Osteocyte (in vitro differentiated cells): ENCODE results near the gene PMEPA1. TPM values are rescaled to one million over a fixed set of nuclear protein-coding genes. Genes with fewer than 3 reads are reported as not detected.

Experiments used
- DNase-seq: peaks from one replicate; pipeline ENCODE4 v3.0.0; 2021; ENCODE audit warnings: mixed read lengths; ENCODE audit not compliant: unreplicated experiment; ENCODE audit errors: extremely low spot score
- H3K27ac Mint-ChIP-seq: one replicate; pipeline ENCODE4 v1.8.0; 2021; ENCODE audit warnings: mild to moderate bottlenecking, mixed read lengths; ENCODE audit not compliant: unreplicated experiment
- H3K27me3 Mint-ChIP-seq: one replicate; pipeline ENCODE4 v1.8.0; 2021; ENCODE audit warnings: mixed read lengths; ENCODE audit not compliant: unreplicated experiment
- H3K36me3 Mint-ChIP-seq: one replicate; pipeline ENCODE4 v1.8.0; 2021; ENCODE audit warnings: mixed read lengths; ENCODE audit not compliant: unreplicated experiment
- H3K4me1 Mint-ChIP-seq: one replicate; pipeline ENCODE4 v1.8.0; 2021; ENCODE audit warnings: mixed read lengths; ENCODE audit not compliant: unreplicated experiment
- H3K4me3 Mint-ChIP-seq: one replicate; pipeline ENCODE4 v1.8.0; 2021; ENCODE audit warnings: mild to moderate bottlenecking, moderate library complexity, mixed read lengths; ENCODE audit not compliant: unreplicated experiment
- H3K9me3 Mint-ChIP-seq: one replicate; pipeline ENCODE4 v1.8.0; 2021; ENCODE audit warnings: mixed read lengths; ENCODE audit not compliant: unreplicated experiment
- CTCF ChIP-seq: fragments of 200-600 bp; sonication (generic); IDR thresholded peaks from 2 replicates; pipeline ENCODE4 v1.5.0; 2021; ENCODE audit warnings: antibody characterized with exemption, mild to moderate bottlenecking, moderate library complexity
- total RNA-seq: library from RNA; stranded (reverse); gene quantifications from 2 replicates; pipeline ENCODE4 v1.2.1, GENCODE V29; 2021

PMEPA1 gene
- total RNA-seq, 1 donor from 2014 or later, result 24.1 TPM

DNA sequence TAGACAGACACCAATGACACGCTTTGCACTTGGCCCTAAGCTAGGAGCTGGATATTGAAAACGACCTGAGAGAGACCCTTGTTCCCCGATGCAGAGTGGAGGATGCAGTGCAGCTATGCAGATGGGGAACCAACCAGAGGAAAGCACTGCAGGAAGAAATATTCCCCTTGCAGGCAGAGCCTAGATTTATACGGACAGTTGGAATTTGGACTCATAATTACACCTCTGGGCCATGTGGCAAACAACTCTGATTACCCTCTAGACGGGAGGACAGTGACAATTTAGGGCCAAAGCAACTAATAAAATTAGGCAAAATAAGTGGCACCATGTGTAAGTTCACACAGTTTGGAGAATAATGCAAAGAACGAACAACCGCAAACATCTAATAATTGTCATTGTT is 12.3 kb downstream of the PMEPA1 start:
- H3K4me1 Mint-ChIP-seq, result peaks cover 23% of the 10 kb centered on the region

DNA sequence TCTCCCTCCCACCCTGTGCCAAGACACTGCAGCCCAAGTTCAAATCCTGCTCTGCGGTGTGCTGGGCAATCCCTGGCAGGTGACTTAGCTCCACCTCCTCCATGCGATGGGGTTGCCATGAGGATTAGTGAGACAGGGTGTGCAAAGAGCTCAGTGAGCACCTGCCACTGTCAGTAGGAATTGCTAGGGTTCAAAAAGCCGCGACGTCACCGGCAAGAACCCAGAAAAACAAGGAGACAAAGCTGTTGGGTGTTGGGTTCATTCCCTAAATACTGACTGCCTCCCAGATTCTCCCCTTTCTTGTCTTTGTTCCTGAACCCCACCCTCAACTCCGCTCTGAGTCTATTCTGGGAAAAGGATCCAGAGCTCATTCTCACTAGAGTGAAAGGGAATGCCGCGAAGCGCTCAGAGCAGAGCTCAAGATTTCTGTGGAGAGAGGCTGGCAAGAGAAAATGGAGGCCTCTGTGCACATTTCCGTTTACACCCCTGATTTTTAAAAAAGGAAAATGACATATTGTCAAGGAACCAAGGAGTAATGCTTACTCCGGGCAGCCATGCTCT is 13.3 kb downstream of the PMEPA1 start:
- no peaks in the 10 kb centered on the region for H3K9me3 Mint-ChIP-seq
- no peaks in the 10 kb centered on the region for H3K27me3 Mint-ChIP-seq
- DNase-seq, result no peak
- no peak overlapping the region for H3K27ac Mint-ChIP-seq
- no peak overlapping the region for H3K4me3 Mint-ChIP-seq
- H3K4me1 Mint-ChIP-seq, result peaks cover 23% of the 10 kb centered on the region
- H3K36me3 Mint-ChIP-seq, result peaks cover 2% of the 10 kb centered on the region
- no peak for TF ChIP-seq CTCF

More for the DNA sequence above, 12.3 kb downstream of the PMEPA1 start:
- Mint-ChIP-seq H3K36me3 (peaks cover 2% of the 10 kb centered on the region), H3K27ac (peak overlapping the region; percentile 0), H3K9me3 (no peaks in the 10 kb centered on the region), H3K4me3 (no peak overlapping the region), H3K27me3 (no peaks in the 10 kb centered on the region)
- TF ChIP-seq CTCF, result no peak
- DNase-seq, result no peak

DNA sequence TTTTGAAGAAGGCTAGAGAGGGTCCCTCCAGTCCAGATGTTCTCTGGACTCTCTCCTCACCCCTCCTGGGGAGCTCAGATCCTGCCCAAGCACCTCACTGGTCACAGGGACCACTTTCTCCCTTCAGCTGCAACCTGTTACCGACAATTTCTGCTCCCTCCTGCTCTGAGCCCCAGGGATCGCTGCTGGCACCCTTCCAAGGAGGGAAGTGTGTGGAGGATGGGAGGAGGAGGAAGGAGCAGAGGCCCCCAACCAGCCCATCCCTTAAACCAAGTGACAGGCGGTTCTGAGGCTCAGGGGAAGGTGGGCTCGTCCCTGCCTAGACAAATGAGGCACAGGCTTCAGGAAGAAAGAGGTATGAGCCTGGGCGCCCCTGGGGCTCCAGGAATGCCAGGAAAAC is 13.9 kb downstream of the PMEPA1 start:
- TF ChIP-seq CTCF, result no peak
- no peaks in the 10 kb centered on the region for H3K27me3 Mint-ChIP-seq
- peaks cover 23% of the 10 kb centered on the region for H3K4me1 Mint-ChIP-seq
- DNase-seq, result no peak
- H3K36me3 Mint-ChIP-seq, result no peaks in the 10 kb centered on the region
- no peak overlapping the region for H3K27ac Mint-ChIP-seq
- no peak overlapping the region for H3K4me3 Mint-ChIP-seq
- no peaks in the 10 kb centered on the region for H3K9me3 Mint-ChIP-seq

- H3K27ac Mint-ChIP-seq, result no peak overlapping the region
- no peaks in the 10 kb centered on the region for H3K36me3 Mint-ChIP-seq
- peaks cover 23% of the 10 kb centered on the region for H3K4me1 Mint-ChIP-seq
Measured at GRCh38 chr20:57695012-57695411, 14.8 kb downstream of the PMEPA1 start.

GRCh38 chr20:57694481-57694880 is 15.3 kb downstream of the PMEPA1 start:
- Mint-ChIP-seq H3K27ac (no peak overlapping the region), H3K4me1 (peaks cover 23% of the 10 kb centered on the region)

More at GRCh38 chr20:57695012-57695411, 14.8 kb downstream of the PMEPA1 start:
- Mint-ChIP-seq H3K4me3 (no peak overlapping the region), H3K27me3 (no peaks in the 10 kb centered on the region), H3K9me3 (no peaks in the 10 kb centered on the region)
- TF ChIP-seq CTCF, result no peak
- DNase-seq, result no peak

More at GRCh38 chr20:57694481-57694880, 15.3 kb downstream of the PMEPA1 start:
- Mint-ChIP-seq H3K27me3 (no peaks in the 10 kb centered on the region), H3K4me3 (no peak overlapping the region), H3K36me3 (no peaks in the 10 kb centered on the region), H3K9me3 (no peaks in the 10 kb centered on the region)
- DNase-seq, result no peak
- TF ChIP-seq CTCF, result no peak
